GM21447 (cell line): ENCODE results near the gene TDP1.
"Not testable (repeated sequence)": the region's sequence is repeated elsewhere in the genome, so short reads cannot be mapped to it uniquely, and the experiment has no call there.

Experiments used
- ATAC-seq: cut with Tn5 transposase; IDR thresholded peaks from one replicate; pipeline ENCODE4 v1.9.1; 2021; ENCODE audit not compliant: unreplicated experiment

The TDP1 gene

DNA sequence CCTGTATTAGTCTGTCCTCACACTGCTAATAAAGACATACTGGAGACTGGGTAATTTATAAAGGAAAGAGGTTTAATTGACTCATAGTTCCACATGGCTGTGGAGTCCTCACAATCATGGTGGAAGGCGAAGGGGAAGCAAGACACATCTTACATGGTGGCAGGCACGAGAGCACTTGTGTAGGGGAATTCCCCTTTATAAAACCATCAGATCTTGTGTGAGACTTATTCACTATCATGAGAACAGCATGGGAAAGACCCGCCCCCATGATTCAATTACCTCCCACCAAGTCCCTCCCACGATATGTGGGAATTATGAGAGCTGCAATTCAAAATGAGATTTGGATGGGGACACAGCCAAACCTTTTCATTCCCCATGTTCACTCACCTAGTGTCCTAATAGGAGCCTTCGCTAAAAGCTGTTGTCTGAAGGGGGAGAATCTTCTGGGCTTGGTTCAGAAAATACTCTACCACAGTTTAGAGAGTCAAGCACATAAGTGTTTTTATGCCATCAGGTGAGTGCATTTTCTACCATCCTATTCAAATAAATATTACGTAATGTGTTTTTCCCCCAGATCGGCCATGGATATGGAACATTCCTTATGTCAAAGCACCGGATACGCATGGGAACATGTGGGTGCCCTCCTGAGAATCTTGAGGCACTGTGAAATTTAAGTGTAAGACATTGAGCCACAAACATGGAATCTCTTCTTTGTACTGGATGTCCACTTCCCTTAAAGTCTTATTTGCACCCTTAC is 86.9 kb downstream of the TDP1 start:
- no peak for ATAC-seq

DNA sequence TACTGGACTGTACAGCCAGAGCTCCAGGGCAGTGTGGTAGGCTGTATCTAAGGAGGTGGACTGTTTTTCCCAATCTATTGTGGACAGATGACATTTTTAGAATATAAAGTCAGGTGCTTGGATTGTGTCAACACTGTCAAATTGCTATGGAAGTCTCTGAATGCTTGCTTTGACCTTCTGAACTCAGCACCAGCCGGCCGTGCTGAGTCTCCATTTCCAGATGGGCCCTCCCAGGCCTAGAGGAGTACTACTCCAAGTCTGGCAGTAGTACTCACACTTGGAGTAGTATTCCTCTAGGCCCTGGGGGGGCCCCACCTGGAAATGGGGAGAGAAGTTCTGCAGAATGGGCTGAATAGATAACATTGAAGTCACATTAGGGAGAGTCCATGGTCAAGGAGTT is 89.9 kb downstream of the TDP1 start:
- no peak for ATAC-seq

DNA sequence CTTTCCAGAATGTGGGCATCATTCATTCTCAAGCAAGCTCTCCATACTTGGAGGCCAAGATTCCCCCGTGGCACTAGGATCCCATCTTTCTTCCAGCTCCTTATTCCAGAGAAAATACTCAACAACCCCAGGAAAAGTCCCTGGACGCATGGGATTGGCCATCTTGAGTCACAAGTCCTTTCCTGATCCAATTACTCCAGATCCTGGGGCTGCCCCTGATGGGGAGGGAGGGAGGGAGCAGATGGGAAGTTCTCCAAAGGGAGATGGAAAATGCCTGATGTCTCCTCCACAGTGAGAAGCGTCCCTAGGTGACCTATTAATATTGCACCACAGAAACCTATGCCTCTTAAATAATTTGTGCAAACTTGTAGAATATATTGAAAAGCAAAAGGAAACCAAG is 93.7 kb downstream of the TDP1 start:
- ATAC-seq, result no peak

DNA sequence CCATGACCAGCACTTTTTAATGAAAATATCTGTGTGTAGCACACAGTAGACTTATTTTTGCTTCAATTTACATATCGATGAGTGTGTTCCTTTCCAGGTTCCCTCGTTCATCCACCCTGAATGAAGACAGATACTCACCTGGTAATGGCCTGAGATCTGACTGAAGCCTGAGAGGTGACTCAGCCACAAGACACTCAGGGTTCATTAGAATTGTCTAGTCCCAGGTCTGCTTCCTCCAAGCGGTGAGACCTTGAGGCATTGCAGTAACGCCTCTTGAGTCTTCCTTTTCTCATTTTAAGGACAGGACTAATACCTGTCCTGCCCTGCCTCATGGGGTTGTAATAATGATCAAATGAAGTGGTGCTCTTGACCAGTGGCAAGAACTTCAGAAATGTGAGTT is 94.5 kb downstream of the TDP1 start:
- ATAC-seq, result no peak

DNA sequence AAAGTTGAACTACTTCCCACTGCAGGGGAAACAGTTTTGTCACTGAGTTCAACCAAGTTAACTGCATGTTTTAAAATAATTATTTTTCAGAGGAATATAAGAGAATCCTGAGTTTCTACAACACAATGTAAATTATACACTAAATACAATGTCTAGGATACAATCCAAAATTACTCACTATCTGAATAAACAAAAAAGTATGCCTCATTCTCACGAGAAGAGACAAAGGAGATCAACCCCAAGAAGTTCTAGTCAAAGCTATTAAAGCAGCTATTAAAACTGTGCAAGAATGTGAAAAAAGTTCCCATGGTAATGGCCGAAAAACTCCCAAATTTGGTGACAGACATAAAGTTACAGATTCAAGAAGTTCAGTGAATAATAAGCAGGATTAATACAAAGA is 97.3 kb downstream of the TDP1 start:
- no peak for ATAC-seq

DNA sequence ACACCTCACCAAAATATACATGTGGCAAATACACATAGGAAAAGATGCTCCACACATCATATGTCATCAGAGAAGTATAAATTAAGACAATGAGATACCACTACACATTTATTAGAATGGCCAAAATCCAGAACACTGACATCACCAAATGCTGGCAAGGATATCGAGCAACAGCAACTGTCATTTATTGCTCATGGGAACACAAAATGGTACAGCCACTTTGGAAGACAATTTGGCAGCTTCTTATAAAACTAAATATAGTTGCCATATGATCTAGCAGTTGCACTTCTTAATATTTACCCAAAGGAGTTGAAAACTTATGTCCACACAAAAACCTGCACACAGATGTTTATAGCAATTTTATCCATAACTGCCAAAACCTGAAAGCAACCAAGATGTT is 99.1 kb downstream of the TDP1 start:
- ATAC-seq, result no peak

DNA sequence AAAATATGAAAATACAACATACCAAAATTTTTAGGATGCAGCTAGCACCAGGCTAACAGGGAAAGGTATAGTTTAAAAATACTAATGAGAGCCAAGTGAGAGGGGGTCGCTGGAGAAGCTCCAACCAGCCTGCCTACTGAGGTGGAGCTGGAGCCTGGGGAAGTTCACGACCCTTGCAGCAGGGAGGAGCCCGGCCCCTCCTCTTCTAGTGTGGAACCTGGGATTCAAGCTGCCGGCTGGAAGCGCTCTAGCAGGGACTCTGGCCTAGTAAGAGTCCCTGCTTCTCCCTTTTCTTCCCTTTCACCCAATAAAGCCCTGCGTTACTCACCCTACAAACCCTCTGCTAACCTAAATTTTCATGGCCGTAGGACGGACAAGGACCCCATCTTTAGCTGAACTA is 101.1 kb downstream of the TDP1 start:
- no peak for ATAC-seq

DNA sequence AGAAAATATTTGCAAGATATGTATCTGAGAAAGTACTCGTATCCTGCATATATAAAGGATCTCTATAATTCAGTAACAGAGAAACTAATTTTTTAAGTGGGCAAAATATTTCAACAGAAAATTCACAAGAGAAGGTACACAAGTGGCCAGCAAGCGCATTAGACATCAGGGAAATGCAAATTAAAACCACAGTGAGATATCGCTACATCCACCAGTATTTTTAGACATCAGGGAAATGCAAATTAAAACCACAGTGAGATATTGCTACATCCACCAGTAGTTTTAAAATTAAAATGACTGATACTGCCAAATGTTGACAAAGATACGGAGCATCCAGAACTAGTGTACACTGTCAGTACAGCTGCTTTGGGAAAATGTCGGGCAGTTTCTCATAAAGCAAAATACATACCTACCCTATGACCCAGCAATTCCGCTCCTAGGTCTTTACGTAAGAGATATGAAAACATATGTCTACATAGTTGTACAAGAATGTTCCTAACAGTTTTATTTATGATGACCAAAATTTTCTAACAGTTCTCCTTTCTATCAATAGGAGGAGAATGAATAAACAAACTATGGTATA is 103.2 kb downstream of the TDP1 start:
- ATAC-seq, result no peak

DNA sequence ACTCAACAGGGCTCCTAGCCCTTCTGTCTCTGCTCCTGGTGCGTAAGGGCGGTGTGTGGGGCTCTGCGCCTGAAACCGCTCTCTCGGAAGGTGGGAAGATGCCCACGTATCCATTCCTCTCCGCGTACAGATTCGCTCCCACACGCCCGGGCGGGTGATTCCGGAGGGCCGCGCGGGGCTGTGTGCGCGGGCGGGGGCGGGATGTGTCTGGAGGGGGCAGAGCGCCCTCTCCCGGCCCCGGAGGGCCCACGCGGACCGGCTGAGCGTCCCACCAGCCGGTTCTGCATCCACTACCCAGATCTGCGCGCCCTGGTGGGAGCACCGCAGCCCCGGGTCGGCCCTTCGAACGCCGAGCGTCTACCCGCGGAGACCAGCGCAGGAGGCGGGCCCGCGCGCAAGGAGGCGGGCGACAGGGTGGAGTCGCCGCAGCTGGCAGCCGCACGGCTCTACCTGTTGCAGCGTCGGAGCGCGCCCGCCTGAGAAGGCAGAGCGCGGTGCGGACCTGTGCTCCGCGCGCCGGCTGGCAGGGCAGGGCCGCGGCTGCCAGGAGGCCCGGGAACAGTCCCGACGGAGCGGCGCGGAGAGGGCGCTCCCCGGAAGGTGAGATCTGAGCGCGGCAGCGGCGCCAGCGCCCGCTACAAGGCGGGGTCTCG is 104.7 kb downstream of the TDP1 start:
- peak; percentile 55 for ATAC-seq

DNA sequence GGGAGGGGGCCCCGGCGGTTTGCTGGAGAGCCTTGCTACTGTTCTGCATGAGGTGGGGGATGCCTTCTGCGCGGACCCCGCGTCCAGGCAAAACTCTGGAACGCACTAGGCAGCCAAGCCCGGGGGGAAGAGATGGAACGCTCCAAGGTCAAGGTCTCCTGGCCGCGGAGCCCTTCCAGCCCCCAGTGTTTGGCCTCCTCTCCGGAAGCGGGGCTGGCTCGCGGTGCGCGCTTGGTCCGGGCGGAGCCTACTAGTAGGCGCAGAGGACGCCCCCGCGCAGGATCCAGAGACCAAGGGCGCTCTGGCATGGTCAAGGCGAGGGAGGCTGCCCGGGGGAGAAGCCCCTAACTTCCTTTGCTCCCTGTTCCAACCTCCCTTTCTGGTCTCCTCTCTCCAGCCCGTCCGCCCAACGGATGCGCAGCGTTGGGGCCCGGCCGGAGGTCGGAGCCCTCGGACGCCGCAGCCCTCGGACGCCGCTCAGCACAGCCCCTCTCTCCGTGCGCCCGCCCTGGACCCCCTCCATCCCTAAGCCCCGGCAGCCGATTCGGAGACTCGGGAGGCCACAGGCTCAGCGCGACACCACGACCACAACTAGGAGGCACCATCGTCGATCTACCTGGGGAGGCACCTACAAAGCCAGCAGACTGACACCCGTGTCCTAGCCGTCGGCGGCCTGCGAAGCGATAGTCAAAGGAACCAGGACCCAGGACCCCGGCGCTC is 105.4 kb downstream of the TDP1 start:
- peak; percentile 19 for ATAC-seq

DNA sequence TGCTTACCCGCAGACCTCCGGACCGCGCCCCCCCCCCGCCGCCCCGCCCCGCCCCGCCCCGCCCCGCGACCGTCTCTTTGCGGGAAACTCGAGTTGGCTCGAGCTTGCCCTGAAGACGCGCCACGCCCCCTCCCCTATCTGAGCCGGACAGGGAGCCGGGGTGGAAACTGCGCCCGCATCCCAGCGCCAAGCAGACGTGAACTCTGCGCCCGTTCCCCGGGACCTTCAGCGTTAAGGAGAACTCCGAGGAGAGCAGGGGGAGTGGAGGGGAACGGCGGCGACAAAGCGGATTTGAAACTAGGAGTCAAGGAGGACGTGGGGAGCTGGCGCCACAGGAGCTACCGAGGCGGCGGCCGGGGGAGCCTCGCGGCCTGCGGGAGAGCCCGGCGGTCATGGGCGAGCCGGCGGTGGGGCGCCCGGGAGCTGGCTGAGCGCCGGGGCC is 106.0 kb downstream of the TDP1 start, which contains the start of gene KCNK13:
TSS of gene KCNK13 (plus strand) at position 310 of the 442 bp plus-strand sequence. CDS start 212 bp downstream, outside the sequence.
- ATAC-seq, result no peak

DNA sequence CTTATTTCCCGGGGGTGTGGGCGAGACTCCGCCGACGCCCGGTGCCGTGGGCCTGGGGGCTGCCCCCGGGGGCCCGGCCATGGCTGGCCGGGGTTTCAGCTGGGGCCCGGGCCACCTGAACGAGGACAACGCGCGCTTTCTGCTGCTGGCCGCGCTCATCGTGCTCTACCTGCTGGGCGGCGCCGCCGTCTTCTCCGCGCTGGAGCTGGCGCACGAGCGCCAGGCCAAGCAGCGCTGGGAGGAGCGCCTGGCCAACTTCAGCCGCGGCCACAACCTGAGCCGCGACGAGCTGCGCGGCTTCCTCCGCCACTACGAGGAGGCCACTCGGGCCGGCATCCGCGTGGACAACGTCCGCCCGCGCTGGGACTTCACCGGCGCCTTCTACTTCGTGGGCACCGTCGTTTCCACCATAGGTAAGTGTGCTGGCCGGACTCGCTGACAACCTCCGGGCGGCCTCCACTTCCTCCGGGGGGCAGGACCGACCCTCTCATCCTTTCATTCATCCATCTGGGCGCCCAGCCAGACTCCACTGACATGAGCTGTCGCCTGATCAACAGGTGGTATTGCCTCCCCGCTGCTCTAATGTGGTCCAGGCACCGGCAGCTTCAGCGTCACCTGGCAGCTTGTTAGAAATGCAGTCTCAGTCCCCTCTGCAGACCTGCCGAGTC is 106.5 kb downstream of the TDP1 start:
- no peak for ATAC-seq

DNA sequence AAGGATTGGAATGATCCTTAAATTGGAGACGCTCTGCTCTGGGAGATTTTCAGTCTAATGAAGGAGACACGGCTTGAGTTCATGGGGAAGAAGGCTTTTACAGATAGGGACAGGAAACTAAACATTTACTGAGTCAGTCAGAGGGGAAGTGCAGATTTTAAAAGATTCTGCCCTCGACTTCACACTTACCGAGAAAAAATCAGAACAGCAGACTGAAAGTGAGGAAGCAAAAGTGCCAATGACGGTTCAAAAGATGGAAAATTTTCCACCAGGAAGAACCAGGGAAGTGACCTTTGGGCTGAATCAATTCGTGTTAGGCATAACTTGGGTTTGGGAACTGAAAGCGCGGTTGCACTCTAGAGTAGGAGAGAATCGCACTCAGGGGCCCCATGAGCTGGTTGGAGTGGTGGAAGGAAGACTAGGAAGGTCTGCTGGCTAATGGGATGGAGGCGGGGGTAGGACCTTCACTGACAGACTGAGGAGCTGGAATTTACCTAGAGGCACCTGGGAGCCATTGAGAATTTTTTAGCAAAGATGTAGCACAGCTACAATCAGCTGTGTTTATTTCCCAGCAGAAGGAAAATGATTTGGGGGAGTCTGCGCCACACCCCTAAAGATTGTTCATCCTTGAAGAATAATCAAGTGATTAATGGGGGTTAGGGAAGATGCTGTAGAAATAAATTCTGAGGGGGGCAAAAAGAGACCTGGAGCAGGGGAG is 107.3 kb downstream of the TDP1 start:
- ATAC-seq, result no peak

DNA sequence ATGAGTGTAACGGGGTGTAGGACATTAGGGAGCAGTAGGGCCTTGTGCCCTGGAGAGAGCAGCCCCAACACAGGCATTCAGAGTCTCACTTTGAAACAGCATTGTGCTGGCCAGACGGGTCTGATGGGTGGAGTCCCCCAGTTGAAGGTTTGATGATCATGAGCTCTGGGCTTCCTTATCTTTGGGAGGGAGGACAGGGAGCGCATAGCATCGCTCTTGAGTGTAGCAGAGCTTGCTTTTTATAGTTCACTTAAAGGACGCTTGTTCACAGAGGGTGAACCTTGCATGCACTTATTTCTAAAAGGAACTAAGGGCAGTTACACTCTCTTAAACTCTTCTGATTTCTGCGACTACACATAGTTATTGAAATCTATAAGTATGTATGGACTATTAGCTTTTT is 116.6 kb downstream of the TDP1 start:
- ATAC-seq, result no peak

DNA sequence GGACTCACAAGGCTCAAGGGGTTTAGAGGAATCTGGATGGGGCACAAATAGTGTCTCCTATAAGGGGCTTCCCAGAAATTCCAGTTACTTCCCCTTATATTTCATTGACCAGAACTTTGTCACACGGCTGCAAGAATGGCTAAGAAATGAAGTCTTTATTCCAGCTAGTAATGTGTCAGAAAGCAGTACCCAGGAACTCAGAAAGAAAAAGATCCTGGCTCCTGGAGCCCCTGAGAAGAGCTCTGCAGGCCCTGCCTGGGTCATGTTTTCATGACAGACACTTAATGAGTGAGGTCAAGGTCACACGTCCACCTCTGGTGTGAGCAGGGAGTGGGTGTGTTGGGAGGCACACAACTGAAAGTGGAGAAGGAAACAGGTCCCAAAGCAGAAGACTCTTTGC is 123.8 kb downstream of the TDP1 start:
- ATAC-seq, result no peak

DNA sequence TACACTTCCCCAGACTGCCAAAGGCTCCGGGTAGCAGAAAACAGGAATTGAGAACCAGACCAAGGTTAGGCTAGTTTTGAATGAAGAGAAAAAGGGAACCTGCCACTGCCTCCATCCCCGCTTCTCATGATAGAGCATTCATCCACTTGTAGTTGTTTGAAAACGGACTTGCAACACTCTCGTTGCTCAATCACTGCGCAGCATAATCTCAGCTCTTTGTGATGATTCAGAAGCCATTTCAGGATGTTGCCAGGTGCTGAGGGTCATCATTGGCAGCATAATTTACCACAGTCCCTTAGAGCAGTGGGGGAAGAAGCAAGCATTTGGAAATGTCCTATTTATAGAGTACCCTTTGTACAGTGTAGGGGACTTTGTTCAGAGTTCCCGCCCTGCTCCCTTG is 131.7 kb downstream of the TDP1 start:
- ATAC-seq, result no peak

DNA sequence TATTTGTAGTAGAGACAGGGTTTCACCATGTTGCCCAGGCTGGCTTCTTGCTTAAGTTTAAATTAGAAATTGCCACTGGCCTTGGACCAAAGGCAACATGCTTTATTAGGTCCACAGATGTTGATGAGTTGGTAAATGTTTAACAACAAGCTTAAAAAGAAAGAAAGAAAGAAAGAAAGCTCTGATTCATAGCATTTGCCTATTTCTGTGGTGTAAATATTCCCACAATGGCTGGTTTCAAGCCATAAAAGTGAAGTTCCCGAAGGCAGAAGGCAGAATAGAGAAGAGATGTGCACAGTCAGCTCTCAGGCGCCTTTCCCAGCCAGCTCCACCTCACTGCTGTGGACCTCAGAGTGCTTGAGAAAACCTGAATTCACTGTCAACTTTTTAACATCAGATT is 132.4 kb downstream of the TDP1 start:
- ATAC-seq, result no peak

DNA sequence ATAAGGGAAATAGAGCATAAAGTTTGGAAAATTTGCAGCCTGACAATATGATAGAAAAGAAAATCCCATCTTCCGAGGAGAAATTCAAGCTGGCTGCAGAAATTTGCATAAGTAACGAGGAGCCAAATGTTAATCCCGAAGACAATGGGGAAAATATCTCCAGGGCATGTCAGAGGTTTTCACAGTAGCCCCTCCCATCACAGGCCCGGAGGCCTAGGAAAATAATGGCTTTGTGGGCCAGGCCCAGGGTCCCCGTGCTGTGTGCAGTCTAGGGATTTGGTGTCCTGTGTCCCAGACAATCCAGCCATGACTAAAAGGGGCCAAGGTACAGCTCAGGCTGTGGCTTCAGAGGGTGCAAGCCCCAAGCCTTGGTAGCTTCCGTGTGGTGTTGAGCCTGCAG is 133.8 kb downstream of the TDP1 start:
- ATAC-seq, result not testable (repeated sequence)

DNA sequence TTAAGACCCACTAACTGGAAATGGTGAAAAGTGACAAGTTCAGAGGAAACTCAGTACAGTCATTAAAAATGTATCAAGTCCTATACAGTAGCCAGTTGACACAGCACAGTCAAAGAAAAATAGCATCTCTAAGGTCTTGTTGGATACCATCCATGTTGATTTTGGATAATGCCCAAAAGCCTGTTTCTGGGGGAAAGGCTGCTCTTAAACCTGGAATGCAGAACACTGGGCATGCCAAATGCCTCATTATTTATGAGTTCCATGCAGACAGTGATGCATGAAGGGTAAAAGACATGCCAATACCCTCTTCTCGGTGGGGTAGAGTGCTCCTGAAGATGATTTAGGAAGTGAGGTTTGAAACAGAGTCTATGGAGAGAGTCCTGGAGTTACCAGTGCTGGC is 135.7 kb downstream of the TDP1 start:
- no peak for ATAC-seq

DNA sequence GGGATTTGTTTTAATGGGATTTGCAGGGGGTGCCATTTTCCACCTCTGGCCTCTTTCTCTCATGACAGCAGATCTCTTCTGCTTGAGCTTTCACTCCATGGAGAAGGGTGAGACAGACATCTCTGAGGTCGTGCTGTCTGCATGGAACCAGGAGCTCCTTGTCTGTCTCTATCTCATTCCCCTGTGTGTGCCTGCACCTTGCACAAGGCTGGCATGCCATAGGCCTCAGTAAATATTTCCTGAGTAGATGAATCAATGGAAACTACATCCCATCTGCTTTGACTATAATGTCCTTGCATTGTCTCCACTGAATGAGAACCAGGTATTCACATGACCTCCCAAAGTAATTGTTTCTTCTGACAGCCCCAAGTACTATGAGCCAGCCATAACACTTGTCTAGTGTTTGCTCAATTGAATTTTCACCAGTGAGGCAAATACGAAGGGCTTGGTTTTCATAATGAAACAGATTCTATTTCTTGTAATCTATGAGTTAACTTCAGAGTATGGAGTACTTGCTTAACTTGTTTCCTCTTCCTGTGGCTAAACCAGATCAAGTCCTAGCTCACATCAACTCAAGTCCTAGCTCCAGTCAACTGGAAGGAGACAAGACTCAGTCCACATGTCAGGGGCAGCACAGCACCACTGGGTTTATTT is 138.3 kb downstream of the TDP1 start:
- ATAC-seq, result no peak
